ENCODE results near the gene PDGFC.
A peak's percentile ranks its signal among the peaks of the same experiment; 100 is the strongest.

Gene PDGFC

GRCh38 chr4:156811963-156812362 lies 159.6 kb downstream of the PDGFC start:
- ChIA-PET POLR2A (no interaction called here), CTCF (no interaction called here)
- no peak for DNase-seq (ENCODE audit: extremely low spot score)
- no peak for TF ChIP-seq ZNF384 (IDR thresholded peaks at IDR 0.05)
- TF ChIP-seq ELF4 (IDR thresholded peaks at IDR 0.05): no peak
- no peak for TF ChIP-seq FOXA1 (IDR thresholded peaks at IDR 0.05)
- no peak for TF ChIP-seq SUZ12 (IDR thresholded peaks at IDR 0.05)
- TF ChIP-seq TARDBP (IDR thresholded peaks at IDR 0.05): no peak
- TF ChIP-seq SP1 (IDR thresholded peaks at IDR 0.05): no peak
- TF ChIP-seq CTBP1 (IDR thresholded peaks at IDR 0.05; ENCODE audit: borderline replicate concordance): no peak

- POLR2A ChIA-PET: no interaction called here
- DNase-seq (ENCODE audit: extremely low spot score): no peak
- CTCF ChIA-PET: no interaction called here
- no peak for TF ChIP-seq TARDBP (IDR thresholded peaks at IDR 0.05)
- no peak for TF ChIP-seq SUZ12 (IDR thresholded peaks at IDR 0.05)
- no peak for TF ChIP-seq SP1 (IDR thresholded peaks at IDR 0.05)
- no peak for TF ChIP-seq ARNT (IDR thresholded peaks at IDR 0.05)
- no peak for TF ChIP-seq BHLHE40 (IDR thresholded peaks at IDR 0.05; ENCODE audit: borderline replicate concordance)
- no peak for TF ChIP-seq ZNF384 (IDR thresholded peaks at IDR 0.05)
- TF ChIP-seq HDGF (IDR thresholded peaks at IDR 0.05; ENCODE audit: borderline replicate concordance): no peak
- TF ChIP-seq FOXA1 (IDR thresholded peaks at IDR 0.05): no peak
Observed at GRCh38 chr4:156811286-156811685, 160.3 kb downstream of the PDGFC start.

- peak; percentile 17 for DNase-seq (ENCODE audit: extremely low spot score)
- TF ChIP-seq L3MBTL2 (conservative IDR thresholded peaks at IDR 0.05) (no peak), SUZ12 (IDR thresholded peaks at IDR 0.05) (no peak), CTBP1 (IDR thresholded peaks at IDR 0.05; ENCODE audit: borderline replicate concordance) (no peak), NFRKB (IDR thresholded peaks at IDR 0.05) (no peak), ARNT (IDR thresholded peaks at IDR 0.05) (no peak)
- TF ChIP-seq, protein P1, sequence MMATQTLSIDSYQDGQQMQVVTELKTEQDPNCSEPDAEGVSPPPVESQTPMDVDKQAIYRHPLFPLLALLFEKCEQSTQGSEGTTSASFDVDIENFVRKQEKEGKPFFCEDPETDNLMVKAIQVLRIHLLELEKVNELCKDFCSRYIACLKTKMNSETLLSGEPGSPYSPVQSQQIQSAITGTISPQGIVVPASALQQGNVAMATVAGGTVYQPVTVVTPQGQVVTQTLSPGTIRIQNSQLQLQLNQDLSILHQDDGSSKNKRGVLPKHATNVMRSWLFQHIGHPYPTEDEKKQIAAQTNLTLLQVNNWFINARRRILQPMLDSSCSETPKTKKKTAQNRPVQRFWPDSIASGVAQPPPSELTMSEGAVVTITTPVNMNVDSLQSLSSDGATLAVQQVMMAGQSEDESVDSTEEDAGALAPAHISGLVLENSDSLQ (IDR thresholded peaks at IDR 0.05): peak; percentile 37
- ChIA-PET CTCF (no interaction called here), POLR2A (no interaction called here)
Observed at GRCh38 chr4:156805696-156806095, 165.9 kb downstream of the PDGFC start.

DNA sequence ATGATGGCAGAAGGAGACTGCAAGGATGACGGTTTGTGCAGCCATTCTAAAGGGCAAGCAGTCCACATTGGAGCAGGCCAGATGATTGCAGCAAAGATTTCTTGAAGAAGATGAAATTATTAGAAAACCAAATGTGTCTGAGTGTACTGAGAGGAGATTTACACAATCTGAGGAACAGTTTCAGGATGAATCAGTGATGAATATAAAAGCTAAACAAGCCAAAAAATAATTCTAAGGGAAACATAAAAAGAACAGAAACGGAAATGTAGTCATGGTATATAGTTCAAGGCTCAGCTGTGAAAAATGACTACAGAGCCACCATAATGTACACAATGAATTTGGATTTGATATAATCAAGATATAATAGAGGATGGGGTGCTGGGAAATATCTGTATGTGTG lies 168.5 kb downstream of the PDGFC start:
- TF ChIP-seq ELF4 (IDR thresholded peaks at IDR 0.05): no peak
- TF ChIP-seq TARDBP (IDR thresholded peaks at IDR 0.05): no peak
- TF ChIP-seq CTBP1 (IDR thresholded peaks at IDR 0.05; ENCODE audit: borderline replicate concordance): no peak
- TF ChIP-seq ARNT (IDR thresholded peaks at IDR 0.05): no peak
- TF ChIP-seq, protein P1 (IDR thresholded peaks at IDR 0.05): no peak
- no peak for TF ChIP-seq SUZ12 (IDR thresholded peaks at IDR 0.05)
- TF ChIP-seq FOXM1 (IDR thresholded peaks at IDR 0.05; ENCODE audit: borderline replicate concordance): no peak
- TF ChIP-seq HDGF (IDR thresholded peaks at IDR 0.05; ENCODE audit: borderline replicate concordance): no peak
- TF ChIP-seq ZNF384 (IDR thresholded peaks at IDR 0.05): no peak
- no peak for TF ChIP-seq FOXK2 (IDR thresholded peaks at IDR 0.05)
- no peak for TF ChIP-seq SP1 (IDR thresholded peaks at IDR 0.05)
- TF ChIP-seq LEF1 (IDR thresholded peaks at IDR 0.05; ENCODE audit: borderline replicate concordance): no peak
- no peak for TF ChIP-seq NFRKB (IDR thresholded peaks at IDR 0.05)
- TF ChIP-seq L3MBTL2 (conservative IDR thresholded peaks at IDR 0.05): no peak
- TF ChIP-seq BHLHE40 (IDR thresholded peaks at IDR 0.05; ENCODE audit: borderline replicate concordance): no peak
- no peak for TF ChIP-seq FOXA1 (IDR thresholded peaks at IDR 0.05)
- ChIA-PET CTCF (no interaction called here), POLR2A (no interaction called here)
- DNase-seq (ENCODE audit: extremely low spot score): no peak

- TF ChIP-seq CTBP1 (IDR thresholded peaks at IDR 0.05; ENCODE audit: borderline replicate concordance): no peak
- TF ChIP-seq BHLHE40 (IDR thresholded peaks at IDR 0.05; ENCODE audit: borderline replicate concordance): no peak
- TF ChIP-seq FOXA1 (IDR thresholded peaks at IDR 0.05): no peak
- no peak for TF ChIP-seq ZNF384 (IDR thresholded peaks at IDR 0.05)
- no peak for TF ChIP-seq FOXK2 (IDR thresholded peaks at IDR 0.05)
- no peak for TF ChIP-seq SUZ12 (IDR thresholded peaks at IDR 0.05)
- TF ChIP-seq LEF1 (IDR thresholded peaks at IDR 0.05; ENCODE audit: borderline replicate concordance): no peak
- no peak for TF ChIP-seq SP1 (IDR thresholded peaks at IDR 0.05)
- TF ChIP-seq NFRKB (IDR thresholded peaks at IDR 0.05): no peak
- TF ChIP-seq, protein P1 (IDR thresholded peaks at IDR 0.05): no peak
- TF ChIP-seq ARNT (IDR thresholded peaks at IDR 0.05): no peak
- no peak for TF ChIP-seq HDGF (IDR thresholded peaks at IDR 0.05; ENCODE audit: borderline replicate concordance)
- TF ChIP-seq TARDBP (IDR thresholded peaks at IDR 0.05): no peak
- no peak for TF ChIP-seq ELF4 (IDR thresholded peaks at IDR 0.05)
- no peak for TF ChIP-seq L3MBTL2 (conservative IDR thresholded peaks at IDR 0.05)
- no peak for TF ChIP-seq FOXM1 (IDR thresholded peaks at IDR 0.05; ENCODE audit: borderline replicate concordance)
- DNase-seq (ENCODE audit: extremely low spot score): no peak
- ChIA-PET POLR2A (no interaction called here), CTCF (interaction anchor here (0.6 to 1.4 kb wide), 8 partner anchors 10 to 662 kb away, joined by 3 to 4 read pairs (median 3); no protein-coding TSS in a partner anchor)
Observed at GRCh38 chr4:156800463-156800862, 171.1 kb downstream of the PDGFC start.

DNA sequence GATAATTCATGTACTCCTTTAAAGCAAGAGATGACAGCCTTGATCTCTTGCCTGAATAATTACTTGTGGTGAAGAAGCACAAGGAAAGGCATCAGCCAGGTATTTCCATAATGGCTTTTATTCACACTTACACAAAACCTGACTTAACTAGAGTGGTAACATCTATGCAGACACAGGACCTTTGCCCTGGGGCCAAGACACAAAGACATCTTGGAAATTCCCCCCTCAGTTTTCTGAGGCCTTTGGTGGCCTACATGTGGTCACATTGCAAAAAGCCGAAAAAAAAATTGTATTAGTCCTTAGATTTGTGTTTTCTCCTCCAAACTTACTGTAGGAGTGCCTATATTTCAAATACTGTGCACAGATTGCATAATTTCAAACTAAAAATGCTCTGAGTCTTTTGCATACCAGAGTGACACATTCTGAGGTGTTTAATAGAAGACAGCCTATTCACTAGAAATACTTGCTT lies 172.4 kb downstream of the PDGFC start:
- ChIA-PET POLR2A (no interaction called here), CTCF (no interaction called here)
- TF ChIP-seq CTBP1 (IDR thresholded peaks at IDR 0.05; ENCODE audit: borderline replicate concordance) (no peak), SUZ12 (IDR thresholded peaks at IDR 0.05) (no peak), FOXM1 (IDR thresholded peaks at IDR 0.05; ENCODE audit: borderline replicate concordance) (no peak), ELF4 (IDR thresholded peaks at IDR 0.05) (no peak), HDGF (IDR thresholded peaks at IDR 0.05; ENCODE audit: borderline replicate concordance) (no peak), ZNF384 (IDR thresholded peaks at IDR 0.05) (no peak), SP1 (IDR thresholded peaks at IDR 0.05) (no peak), LEF1 (IDR thresholded peaks at IDR 0.05; ENCODE audit: borderline replicate concordance) (no peak), L3MBTL2 (conservative IDR thresholded peaks at IDR 0.05) (no peak), FOXK2 (IDR thresholded peaks at IDR 0.05) (no peak), TARDBP (IDR thresholded peaks at IDR 0.05) (no peak), ARNT (IDR thresholded peaks at IDR 0.05) (no peak), NFRKB (IDR thresholded peaks at IDR 0.05) (no peak), BHLHE40 (IDR thresholded peaks at IDR 0.05; ENCODE audit: borderline replicate concordance) (no peak), FOXA1 (IDR thresholded peaks at IDR 0.05) (no peak)
- TF ChIP-seq, protein P1 (IDR thresholded peaks at IDR 0.05): no peak
- DNase-seq (ENCODE audit: extremely low spot score): no peak

All from HEK293T (cell line).